ENCODE results near the gene POM121L2. TPM values are rescaled to one million over a fixed set of nuclear protein-coding genes. Genes with fewer than 3 reads are reported as not detected.

Gene POM121L2
- total and polyA plus RNA-seq, 11 donors = not detected

Other genes starting within 250 kb of the POM121L2 start
- 1 to 10 TPM in 1 of 9 donors, under 1 TPM in 1, not detected in 7; 0.11 to 1.5 TPM for gene PRSS16, start 64.6 kb downstream of the POM121L2 start, total RNA-seq
- not detected for gene PRSS16, start 64.6 kb downstream of the POM121L2 start, polyA plus RNA-seq
- gene ZNF391, start 76.5 kb upstream of the POM121L2 start, total RNA-seq = 1 to 10 TPM in 4 of 9 donors, under 1 TPM in 5; 0.26 to 1.5 (median 0.69) TPM
- gene ZNF391, start 76.5 kb upstream of the POM121L2 start, polyA plus RNA-seq = under 1 TPM; 0.30 to 0.73 TPM
- 1 to 10 TPM; 3.2 to 6.5 (median 4.0) TPM for gene ZNF184, start 160.8 kb upstream of the POM121L2 start, total RNA-seq
- gene ZNF184, start 160.8 kb upstream of the POM121L2 start, polyA plus RNA-seq = 1 to 10 TPM in 1 of 2 donors, under 1 TPM in 1; 0.99 to 2.2 TPM

All from heart left ventricle (tissue), 11 donors.